ENCODE data around the gene MSI1.
"Not testable (repeated sequence)": the region's sequence is repeated elsewhere in the genome, so short reads cannot be mapped to it uniquely, and the experiment has no call there.

The MSI1 gene

DNA sequence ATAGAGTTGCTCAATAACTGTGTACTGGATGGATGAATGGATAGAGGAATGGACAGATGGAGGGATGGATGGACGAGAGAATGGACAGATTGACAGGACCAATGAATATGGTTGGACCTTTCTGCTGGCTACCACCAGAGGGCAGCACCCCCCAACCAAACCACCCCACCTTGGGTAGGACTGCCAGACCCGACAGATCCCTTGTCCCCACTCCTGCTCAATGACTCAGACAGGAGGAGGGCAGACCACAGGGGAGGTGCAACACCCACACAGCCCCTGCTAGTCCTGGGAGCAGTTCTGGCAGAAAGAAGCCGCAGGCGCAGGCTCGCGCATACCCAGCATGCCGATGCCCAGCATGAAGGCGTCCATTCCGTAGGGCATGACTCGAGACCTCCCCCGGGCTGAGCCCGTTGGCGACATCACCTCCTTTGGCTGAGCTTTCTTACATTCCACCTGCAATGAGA is 12.4 kb downstream of the MSI1 start:
- DNase-seq (ENCODE audit: low read depth): peak; percentile 57

DNA sequence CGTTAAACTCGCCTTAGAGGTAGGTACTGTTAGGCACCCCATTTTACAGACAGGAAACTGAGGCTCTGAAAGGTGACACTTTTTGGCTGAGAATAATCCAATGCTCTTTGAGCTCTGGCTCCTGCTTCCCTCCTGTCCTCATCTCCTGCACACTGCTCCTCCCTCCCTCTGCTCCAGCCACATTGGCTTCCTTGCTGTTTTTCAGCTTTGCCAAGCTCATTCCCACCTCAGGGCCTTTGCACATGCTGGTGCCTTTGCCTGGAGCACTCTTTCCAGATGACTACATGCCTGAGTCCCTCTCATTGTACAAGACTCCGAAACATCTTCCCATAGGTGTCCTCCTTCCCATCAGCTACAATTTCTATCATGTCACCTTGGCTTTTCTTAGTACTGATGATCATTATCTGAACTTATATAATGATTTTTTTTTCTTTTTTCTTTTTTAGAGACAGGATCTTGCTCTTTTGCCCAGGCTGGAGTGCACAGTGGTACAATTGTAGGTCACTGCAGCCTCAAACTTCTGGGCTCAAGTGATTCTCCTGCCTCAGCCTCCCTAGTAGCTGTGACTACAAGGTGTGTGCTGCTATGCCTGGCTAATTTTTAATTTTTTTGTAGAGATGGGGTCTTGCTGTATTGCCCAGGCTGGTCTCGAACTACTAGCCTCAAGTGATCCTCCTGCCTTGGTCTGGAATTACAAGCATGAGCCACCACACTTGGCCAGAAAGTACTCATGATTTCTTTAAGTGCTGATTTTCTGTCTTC is 15.2 kb downstream of the MSI1 start:
- DNase-seq (ENCODE audit: low read depth): no peak

- no peak for DNase-seq (ENCODE audit: low read depth)
These were observed 15.8 kb downstream of the MSI1 start for GRCh38 chr12:120353136-120353535.

DNA sequence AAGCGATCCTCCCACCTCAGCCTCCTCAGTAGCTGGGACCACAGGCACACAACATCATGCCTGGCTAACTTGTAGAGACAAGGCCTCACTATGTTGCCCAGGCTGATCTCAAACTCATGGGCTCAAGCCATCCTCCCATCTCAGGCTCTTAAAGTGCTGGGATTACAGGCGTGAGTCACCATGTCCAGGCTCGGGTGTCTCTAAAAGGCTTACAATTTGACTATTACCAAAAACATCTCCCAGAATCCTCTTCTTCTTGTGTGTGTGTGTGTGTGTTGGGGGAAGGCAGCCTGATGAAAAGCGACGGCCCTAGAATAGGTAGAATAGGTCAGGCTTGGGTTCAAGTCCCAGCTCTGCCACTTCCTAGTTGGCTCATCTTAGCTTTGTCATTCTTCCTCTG is 16.8 kb downstream of the MSI1 start:
- no peak for DNase-seq (ENCODE audit: low read depth)

- no peak for DNase-seq (ENCODE audit: low read depth)
These were observed 18.2 kb downstream of the MSI1 start for GRCh38 chr12:120350576-120351350.

GRCh38 chr12:120347766-120348165 is 21.2 kb downstream of the MSI1 start:
- DNase-seq (ENCODE audit: low read depth): no peak

DNA sequence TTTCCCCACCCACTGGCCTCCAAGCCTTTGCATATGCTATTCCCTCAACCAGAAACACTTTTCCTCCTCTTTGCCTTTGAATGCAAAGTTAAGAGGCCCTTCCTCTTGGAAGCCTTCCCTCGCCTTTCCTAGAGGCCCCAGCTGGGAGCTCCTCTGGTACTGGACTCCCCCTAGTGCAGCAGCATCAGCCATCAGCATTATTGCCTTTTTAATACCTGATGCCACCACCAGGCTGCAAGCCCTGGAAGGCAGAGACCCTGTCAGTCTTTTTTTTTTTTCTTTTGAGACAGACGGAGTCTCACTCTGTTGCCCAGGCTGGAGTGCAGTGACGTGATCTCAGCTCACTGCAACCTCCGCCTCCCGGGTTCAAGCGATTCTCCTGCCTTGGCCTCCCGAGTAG is 22.3 kb downstream of the MSI1 start:
- no peak for DNase-seq (ENCODE audit: low read depth)

GRCh38 chr12:120346031-120346430 is 22.9 kb downstream of the MSI1 start:
- DNase-seq (ENCODE audit: low read depth): no peak

DNA sequence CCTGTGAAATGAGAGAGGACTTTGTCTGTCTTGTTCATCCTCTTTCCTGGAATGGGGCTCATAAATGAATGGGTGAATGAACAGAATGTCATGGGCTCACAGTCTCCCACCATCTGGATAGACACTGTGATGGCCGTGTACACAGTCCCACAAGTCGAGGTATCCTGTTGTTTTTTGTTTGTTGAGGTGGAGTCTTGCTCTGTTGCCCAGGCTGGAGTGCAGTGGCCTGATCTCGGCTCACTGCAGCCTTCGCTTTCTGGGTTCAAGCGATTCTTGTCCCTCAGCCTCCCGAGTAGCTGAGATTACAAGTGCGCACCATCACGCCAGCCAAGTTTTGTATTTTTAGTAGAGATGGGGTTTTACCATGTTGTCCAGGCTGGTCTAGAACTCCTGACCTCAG is 25.3 kb downstream of the MSI1 start:
- DNase-seq (ENCODE audit: low read depth): no peak

- DNase-seq (ENCODE audit: low read depth): no peak
These were observed 25.9 kb downstream of the MSI1 start for GRCh38 chr12:120343039-120343537.

DNA sequence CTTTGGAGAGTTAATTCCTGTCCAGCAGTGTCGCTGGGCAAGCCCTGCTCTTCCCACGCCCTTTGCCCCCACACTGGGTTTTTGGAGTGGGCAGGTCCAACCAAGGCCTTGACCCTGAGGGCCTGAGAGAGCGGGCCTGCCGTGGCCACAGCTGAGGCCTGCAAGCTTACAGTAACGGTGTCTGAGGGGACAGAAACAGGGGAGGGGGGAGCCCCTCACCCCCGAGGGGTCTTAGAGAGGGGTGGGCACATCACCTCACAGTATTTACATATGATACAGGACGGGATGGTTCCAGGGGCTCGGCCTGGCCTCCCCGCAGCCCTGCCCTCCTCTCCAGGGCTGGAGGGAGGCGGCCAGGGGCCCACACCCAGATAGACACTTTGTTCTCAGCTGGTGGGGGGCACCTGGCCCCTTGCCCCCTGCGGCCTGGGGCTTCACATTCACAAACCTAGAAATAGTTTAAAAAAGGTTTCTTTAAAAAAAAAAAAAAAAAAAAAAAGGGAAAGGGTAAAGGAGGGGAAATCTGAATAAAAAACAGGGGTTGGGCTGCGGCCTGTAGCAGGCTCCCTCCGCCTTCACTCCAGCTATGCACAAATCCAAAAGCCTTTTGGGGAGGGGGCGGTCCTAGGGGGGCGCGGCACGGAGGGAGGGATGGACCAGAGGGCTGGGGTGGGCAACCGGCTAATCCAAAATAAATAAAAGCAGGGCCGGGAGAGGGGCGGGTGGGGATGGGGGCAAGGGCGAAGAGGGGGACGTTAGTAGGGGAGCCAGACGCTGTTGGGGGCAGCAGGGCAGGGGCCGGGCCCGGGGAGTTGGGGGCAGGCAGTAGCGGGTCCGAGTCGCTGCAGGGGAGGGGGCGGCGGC is 26.6 kb downstream of the MSI1 start:
- no peak for DNase-seq (ENCODE audit: low read depth)

DNA sequence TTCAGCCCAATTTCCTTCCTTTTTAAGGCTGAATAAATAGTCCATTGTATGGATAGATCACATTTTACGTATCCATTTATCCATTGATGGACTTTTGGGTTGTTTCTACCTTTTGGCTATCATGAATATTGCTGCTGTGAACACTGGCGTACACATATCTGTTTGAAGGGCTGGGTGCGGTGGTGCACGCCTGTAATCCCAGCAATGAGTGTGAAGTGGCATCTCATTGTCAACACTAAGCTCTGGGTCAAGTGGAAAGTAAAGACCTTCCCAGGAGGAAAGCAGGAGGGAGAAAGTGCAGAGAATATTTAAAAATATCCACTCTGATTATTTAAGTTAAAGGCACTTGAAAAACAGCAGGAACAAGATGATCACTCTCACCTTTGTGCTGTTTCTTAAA is 29.7 kb downstream of the MSI1 start:
- DNase-seq (ENCODE audit: low read depth): no peak

DNA sequence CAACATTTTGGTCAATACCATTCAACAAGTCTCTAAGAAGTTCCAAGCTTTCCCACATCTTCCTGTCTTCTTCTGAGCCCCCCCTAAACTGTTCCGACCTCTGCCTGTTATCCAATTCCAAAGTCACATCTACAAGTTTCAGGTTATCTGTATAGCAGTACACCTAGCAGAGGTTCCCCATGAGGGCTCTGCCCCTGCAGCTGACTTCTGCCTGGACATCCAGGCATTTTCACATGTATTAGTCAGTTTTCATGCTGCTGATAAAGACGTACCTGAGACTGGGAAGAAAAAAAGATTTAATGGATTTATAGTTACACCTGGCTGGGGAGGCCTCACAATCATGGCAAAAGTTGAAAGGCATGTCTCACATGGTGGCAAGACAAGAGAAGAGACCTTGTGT is 31.2 kb downstream of the MSI1 start:
- DNase-seq (ENCODE audit: low read depth): no peak

- DNase-seq (ENCODE audit: low read depth): not testable (repeated sequence)
These were observed 32.6 kb downstream of the MSI1 start for GRCh38 chr12:120336392-120336791.

DNA sequence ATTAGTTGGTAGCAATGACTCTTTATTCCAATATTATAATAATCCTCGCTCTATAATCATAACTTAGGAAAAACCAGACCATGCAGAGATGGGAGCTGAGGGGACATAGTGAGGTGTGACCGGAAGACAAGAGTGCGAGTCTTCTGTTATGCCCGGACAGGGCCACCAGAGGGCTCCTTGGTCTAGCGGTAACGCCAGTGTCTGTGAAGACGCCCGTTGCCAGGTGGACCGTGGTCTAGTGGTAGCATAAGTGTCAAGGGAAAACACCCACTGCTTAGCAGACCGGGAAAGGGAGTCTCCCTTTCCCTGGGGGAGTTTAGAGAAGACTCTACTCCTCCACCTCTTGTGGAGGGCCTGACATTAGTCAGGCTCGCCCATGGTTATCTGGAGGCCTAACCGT is 33.5 kb downstream of the MSI1 start:
- DNase-seq (ENCODE audit: low read depth): not testable (repeated sequence)

GRCh38 chr12:120332523-120332922 is 36.4 kb downstream of the MSI1 start:
- no peak for DNase-seq (ENCODE audit: low read depth)

DNA sequence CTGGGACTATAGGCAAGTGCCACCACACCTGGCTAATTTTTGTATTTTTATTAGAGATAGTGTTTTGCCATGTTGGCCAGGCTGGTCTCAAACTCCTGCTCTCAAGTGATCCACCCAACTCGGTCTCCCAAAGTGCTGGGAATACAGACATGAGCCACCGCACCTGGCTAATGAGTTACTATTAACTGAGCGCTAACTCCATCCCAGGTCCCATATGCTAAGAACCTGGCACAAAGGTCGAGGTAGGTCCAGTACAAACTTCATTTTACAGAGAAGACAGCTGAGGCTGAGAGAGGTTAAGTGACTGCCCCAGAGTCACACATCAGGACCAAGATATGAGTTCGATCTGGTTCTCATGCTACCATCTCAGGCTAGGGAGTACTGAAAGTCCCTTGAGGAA is 36.9 kb downstream of the MSI1 start:
- DNase-seq (ENCODE audit: low read depth): no peak

DNA sequence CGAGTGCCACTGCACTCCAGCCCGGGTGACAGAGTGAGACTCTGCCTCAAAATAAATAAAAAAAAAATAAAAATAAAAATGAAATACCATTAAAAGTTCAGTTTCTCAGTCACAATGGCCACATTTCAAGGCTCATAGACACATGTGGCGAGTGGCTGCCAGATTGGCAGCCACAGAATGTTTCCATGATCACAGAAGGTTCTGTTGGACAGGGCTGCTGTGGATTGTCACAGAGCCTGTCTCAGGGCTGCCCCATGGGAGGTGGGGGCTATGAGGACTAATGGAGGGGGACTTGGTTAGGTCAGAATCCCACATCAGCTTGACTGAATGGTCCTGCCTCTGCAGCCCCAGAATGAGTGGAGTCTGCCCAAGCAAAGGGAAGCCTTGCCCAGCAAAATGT is 37.6 kb downstream of the MSI1 start:
- no peak for DNase-seq (ENCODE audit: low read depth)

- no peak for DNase-seq (ENCODE audit: low read depth)
These were observed 40.7 kb downstream of the MSI1 start for GRCh38 chr12:120328228-120328627.

- DNase-seq (ENCODE audit: low read depth): no peak
These were observed 41.4 kb downstream of the MSI1 start, which contains the start of gene PLA2G1B for GRCh38 chr12:120327593-120327992. Gene PLA2G1B (minus strand): TSS chr12:120327779. CDS start chr12:120327753, 26 bp downstream.

GRCh38 chr12:120324841-120325417 is 44.0 kb downstream of the MSI1 start:
- no peak for DNase-seq (ENCODE audit: low read depth)

DNA sequence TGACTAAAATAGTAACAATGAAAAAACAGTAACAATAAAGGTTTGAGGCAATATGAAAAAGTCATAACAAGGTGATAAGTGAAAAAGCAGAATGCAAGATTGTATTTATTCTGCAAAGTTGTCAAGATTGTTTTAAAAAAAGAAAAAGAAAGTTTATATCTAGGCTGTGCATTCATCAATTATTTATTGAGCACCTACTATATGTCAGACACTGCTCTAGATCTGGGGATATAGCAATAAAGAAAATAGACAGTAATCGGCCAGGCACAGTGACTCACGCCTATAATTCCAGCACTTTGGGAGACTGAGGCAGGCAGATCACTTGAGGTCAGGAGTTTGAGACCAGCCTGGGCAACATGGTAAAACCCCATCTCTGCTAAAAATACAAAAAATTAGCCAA is 45.2 kb downstream of the MSI1 start:
- no peak for DNase-seq (ENCODE audit: low read depth)
